AG09319 (cell line): ENCODE results near the gene WNT2B.

ENCODE experiments used
- DNase-seq: peaks from one replicate; pipeline ENCODE4 v3.0.0-alpha.2; 2010; ENCODE audit warnings: low read depth; ENCODE audit errors: extremely low read depth
- CTCF ChIP-seq: IDR thresholded peaks from 2 replicates; pipeline ENCODE4 v1.5.1; 2011; ENCODE audit warnings: low read depth, mild to moderate bottlenecking, inconsistent platforms, low read length, moderate library complexity

The WNT2B gene

GRCh38 chr1:112511897-112512296 is 3.1 kb downstream of the WNT2B start:
- DNase-seq = no peak
- TF ChIP-seq CTCF = no peak

GRCh38 chr1:112513112-112513870 is 4.5 kb downstream of the WNT2B start:
- no peak for TF ChIP-seq CTCF
- peak; percentile 34 for DNase-seq

GRCh38 chr1:112514901-112515300 is 6.1 kb downstream of the WNT2B start:
- TF ChIP-seq CTCF = no peak
- DNase-seq = no peak

- no peak for TF ChIP-seq CTCF
- peak; percentile 46 for DNase-seq
Measured at GRCh38 chr1:112515311-112516009, 6.7 kb downstream of the WNT2B start.

GRCh38 chr1:112516141-112516540 is 7.4 kb downstream of the WNT2B start:
- no peak for TF ChIP-seq CTCF
- DNase-seq = no peak

- TF ChIP-seq CTCF = no peak
- DNase-seq = no peak
Measured at GRCh38 chr1:112517231-112517630, 8.5 kb downstream of the WNT2B start.

GRCh38 chr1:112517646-112518045 is 8.9 kb downstream of the WNT2B start:
- no peak for TF ChIP-seq CTCF
- no peak for DNase-seq
